NB4 (cell line): ENCODE results near the gene GPATCH2L.

ENCODE experiments used
- MYC ChIP-seq: IDR thresholded peaks from 2 replicates; pipeline ENCODE4 v1.6.1; 2011; ENCODE audit warnings: low read depth, low read length
- POLR2A ChIP-seq: IDR thresholded peaks from 2 replicates; pipeline ENCODE4 v1.6.1; 2011; ENCODE audit warnings: mild to moderate bottlenecking; ENCODE audit not compliant: insufficient read length; ENCODE audit errors: extremely low read depth
- TF ChIP-seq, protein P1 (sequence below): IDR thresholded peaks from one replicate; pipeline ENCODE4 v1.5.1; 2012; ENCODE audit warnings: low read depth, low read length
- TF ChIP-seq, protein P2 (sequence below): IDR thresholded peaks from 2 replicates; pipeline ENCODE4 v1.6.1; 2011; ENCODE audit warnings: low read depth, low read length

DNA sequence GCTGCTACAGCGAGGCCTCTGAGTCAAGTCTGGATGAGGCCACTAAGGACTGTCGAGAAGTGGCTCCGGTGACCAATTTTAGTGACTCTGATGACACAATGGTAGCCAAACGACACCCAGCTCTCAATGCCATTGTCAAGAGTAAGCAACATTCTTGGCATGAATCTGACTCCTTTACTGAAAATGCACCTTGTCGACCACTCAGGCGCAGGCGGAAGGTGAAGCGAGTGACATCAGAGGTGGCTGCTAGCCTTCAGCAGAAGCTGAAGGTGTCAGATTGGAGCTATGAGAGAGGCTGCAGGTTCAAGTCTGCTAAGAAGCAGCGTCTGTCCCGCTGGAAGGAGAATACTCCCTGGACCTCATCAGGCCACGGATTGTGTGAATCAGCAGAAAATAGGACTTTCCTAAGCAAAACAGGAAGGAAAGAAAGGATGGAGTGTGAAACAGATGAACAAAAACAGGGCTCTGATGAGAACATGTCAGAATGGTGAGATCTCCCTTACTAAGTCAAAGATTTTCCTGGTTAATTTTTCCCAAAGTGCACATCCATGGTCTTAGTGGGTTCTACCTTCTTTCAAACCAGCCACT lies 2.9 kb downstream of the GPATCH2L start:
- TF ChIP-seq, protein P1, sequence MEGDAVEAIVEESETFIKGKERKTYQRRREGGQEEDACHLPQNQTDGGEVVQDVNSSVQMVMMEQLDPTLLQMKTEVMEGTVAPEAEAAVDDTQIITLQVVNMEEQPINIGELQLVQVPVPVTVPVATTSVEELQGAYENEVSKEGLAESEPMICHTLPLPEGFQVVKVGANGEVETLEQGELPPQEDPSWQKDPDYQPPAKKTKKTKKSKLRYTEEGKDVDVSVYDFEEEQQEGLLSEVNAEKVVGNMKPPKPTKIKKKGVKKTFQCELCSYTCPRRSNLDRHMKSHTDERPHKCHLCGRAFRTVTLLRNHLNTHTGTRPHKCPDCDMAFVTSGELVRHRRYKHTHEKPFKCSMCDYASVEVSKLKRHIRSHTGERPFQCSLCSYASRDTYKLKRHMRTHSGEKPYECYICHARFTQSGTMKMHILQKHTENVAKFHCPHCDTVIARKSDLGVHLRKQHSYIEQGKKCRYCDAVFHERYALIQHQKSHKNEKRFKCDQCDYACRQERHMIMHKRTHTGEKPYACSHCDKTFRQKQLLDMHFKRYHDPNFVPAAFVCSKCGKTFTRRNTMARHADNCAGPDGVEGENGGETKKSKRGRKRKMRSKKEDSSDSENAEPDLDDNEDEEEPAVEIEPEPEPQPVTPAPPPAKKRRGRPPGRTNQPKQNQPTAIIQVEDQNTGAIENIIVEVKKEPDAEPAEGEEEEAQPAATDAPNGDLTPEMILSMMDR: no peak
- TF ChIP-seq POLR2A: no peak
- TF ChIP-seq, protein P2, sequence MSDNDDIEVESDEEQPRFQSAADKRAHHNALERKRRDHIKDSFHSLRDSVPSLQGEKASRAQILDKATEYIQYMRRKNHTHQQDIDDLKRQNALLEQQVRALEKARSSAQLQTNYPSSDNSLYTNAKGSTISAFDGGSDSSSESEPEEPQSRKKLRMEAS: no peak
- no peak for TF ChIP-seq MYC
